NOMO-1 (cell line): ENCODE data around the gene TMIE.
"Not testable (repeated sequence)": the region's sequence is repeated elsewhere in the genome, so short reads cannot be mapped to it uniquely, and the experiment has no call there.

Experiments used
- DNase-seq, 2 experiments: peaks; one replicate each; lab custom pipeline; 2025; ENCODE audit not compliant: unreplicated experiment in 2 of 2; lab: John Stamatoyannopoulos, UW

Gene TMIE

DNA sequence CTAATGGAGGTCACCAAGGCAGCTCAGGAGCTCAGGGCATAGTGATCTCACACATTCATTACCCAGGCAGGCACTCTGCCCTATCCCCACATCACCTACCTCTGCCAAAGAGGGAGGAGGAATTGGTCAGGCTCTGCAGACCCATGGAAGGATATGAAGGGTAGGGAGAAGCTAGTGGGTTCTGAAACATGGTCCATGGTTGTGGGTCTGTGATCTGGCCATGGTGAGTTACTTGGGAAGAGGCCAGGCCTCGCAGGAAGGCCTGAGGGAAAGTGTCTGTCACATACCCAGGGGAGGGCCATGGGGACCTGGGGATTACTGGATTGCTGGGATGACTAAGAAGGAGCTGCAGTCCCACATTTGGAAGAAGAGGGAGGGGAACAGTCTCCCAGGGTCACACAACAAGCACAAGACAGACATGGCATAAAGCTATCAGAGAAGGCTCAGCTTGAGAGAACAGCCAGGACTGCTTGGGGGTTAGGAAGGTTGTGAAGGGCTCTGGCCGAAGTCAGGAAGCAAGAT is 17.9 kb downstream of the TMIE start:
- no peak for DNase-seq

DNA sequence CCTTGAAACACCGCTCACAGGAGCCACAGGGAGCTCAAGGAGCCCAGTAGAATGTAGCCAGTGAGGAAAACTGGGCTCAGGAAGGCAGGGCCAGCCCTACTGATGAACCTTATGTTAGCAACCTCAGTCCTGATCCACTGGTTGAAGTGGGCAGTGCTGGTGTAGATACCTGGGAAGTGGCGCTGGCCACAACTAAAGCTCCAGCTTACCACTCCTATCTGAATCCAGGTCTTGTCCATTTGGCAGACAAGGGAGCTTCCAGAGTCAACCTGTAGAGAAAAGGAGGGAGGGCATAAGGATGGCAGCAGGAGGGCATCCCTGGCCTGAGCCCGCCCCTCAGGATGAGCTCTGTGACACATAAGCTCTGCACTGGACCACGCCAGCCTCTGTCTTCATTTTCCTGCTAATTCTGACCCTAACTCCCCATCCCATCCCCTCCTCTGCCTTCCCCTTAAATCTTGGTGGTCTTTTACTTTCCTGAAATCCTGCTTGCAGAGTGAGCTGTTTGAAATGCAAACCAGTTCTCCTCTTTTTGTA is 18.6 kb downstream of the TMIE start:
- no peak for DNase-seq

DNA sequence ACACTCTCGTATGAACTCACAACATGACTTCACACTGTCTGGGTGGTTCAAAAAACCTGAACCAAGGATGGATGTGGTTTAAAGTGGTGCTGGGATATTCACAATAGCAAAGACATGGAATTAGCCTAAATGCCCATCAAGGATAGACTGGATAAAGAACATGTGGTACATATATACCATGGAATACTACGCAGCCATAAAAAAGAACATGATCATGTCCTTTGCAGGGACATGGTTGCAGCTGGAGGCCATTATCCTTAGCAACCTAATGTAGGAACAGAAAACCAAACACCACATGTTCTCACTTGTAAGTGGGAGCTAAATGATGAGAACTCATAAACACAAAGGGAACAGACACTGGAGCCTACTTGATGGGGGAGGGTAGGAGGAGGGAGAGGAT is 19.8 kb downstream of the TMIE start:
- DNase-seq, result no peak

DNA sequence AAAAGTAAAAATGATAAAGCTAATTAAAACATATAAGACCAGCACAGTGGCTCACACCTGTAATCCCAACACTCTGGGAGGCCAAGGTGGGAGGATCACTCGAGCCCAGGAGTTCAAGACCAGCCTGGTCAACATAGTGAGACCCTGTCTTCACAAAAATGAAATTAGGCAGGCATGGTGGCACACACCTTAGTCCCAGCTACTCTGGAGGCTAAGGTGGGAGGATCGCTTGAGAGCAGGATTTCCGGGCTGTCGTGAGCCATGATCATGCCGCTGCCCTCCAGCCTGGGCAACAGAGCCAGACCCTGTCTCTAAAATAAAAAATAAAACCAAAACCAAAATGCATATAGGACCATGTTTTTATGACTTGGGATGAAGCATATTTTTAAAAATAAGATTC is 21.3 kb downstream of the TMIE start:
- no peak for DNase-seq

DNA sequence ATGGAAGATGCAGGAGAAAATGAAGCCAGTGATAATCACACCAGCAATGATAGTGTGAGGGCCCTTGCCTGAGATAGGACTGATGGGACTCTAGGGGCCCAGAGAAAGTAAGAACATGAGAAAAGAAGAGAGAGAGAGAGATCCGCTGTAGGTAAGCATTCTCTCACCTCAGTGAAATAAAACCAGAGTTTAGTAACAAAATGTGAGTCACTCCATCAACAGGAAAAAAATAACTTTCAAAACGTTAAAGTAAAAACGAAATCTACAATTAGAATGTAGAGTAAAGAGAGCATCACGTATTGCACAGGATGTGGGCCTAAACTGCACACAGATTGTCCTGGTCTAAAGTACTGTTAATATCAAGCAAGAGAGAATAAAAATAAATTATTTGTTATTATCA is 23.2 kb downstream of the TMIE start:
- DNase-seq, result no peak

DNA sequence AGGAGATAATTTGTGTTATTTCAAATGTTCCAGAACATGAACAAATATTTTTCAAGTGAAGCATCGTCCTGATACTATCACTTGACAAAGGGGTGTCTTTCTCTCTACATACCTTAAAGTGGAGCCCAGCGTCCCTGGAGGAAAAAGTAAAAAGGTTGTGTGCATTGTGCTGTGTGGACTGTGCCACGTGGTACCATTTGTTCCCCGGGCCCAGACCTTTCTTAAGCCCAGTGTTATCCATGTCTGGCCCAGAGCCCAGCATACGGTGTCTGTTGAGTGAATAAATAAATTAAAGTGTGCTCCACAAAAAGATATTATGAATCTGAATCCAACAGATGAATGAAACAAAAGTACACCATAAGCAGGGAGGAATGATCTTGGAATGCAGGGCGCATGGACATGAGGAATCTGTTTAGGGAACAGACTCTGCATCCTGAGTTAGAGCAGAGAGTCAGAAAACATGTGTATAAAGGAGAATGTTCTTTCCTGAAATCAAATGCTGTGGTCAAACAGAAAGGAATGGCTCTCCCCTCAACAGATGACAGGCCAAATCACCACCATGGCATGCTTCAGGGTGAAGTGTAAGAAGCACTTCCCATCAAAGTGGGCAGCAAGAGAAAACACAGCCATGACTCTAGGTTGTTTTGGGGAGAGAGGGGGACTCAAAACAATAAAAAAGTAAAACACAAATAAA is 24.6 kb downstream of the TMIE start:
- DNase-seq, result no peak

DNA sequence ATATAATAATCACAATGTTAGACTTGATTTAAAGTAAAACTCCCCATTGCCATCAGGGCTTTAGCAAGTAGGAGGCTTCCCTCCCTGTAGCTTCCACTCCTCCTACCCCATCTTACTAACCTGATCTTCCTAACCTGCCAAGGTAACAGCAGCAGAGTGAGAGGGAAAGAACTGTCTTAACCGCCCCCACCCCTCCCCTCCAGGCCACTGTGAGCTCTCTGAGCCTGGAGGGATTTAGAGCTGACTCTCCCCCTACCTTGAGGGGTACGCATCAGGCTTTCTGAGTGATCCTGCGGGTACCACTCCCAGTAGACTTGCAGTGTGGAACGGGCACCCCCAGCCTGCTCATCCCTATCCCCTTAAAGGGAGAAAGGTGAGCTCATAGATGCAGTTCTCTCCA is 27.8 kb downstream of the TMIE start:
- DNase-seq, result no peak

DNA sequence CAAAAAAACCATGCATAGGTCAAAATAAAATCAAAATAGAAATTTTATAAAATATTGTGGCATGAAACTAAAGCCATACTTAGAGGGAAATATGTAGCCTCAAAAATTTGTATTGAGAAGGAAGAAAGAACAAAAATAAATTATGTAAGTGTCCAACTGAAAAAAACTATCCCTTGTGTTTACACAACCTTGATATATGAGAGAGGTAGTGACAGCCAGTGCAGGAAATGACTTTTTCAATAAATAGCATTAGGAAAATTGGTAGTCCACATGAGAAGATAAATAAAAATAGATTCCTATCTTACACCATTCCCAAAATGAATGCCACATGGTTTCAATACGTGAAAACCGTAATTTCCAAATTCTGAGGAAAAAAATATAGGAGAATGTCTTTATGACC is 29.6 kb downstream of the TMIE start:
- no peak for DNase-seq

DNA sequence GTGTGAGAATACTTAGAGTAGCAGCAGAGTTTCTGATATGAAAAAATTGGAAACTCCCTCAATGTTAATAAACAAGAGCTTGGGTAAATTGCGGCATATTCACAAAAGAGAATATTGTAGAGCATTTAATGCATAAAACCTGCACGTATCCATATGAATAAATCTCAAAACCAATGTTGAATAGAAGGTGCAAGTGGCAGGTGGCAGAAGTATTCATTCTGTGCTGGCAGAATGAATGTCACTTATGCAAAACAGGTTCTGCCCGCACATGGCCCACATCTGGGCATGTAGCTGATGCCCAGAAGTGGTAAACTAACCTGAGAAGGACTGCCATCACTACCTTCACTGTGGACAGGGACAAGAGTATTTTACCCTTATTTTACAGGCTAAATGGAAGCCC is 30.6 kb downstream of the TMIE start:
- DNase-seq, result no peak

- DNase-seq, result no peak
These were observed 32.0 kb downstream of the TMIE start for GRCh38 chr3:46733026-46733800.

DNA sequence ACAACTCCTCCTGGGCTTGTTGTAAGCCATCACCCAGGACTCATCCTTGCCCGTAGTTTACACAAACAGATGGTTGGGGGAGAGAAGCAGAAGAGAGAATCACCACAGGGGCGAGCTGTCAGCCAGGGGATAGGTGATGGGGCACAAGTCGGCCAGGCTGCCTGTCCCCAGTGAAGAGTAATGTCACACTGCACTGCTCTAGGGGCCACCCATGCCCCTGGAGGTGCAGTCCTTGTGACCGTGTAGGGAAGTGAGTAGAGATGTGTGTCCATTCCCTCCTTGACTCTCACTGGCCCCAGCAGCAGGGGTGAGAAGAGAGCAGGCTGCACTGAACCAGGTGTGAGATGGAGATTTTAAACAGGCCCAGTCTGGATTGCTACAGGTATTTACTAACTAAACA is 33.6 kb downstream of the TMIE start:
- no peak for DNase-seq

DNA sequence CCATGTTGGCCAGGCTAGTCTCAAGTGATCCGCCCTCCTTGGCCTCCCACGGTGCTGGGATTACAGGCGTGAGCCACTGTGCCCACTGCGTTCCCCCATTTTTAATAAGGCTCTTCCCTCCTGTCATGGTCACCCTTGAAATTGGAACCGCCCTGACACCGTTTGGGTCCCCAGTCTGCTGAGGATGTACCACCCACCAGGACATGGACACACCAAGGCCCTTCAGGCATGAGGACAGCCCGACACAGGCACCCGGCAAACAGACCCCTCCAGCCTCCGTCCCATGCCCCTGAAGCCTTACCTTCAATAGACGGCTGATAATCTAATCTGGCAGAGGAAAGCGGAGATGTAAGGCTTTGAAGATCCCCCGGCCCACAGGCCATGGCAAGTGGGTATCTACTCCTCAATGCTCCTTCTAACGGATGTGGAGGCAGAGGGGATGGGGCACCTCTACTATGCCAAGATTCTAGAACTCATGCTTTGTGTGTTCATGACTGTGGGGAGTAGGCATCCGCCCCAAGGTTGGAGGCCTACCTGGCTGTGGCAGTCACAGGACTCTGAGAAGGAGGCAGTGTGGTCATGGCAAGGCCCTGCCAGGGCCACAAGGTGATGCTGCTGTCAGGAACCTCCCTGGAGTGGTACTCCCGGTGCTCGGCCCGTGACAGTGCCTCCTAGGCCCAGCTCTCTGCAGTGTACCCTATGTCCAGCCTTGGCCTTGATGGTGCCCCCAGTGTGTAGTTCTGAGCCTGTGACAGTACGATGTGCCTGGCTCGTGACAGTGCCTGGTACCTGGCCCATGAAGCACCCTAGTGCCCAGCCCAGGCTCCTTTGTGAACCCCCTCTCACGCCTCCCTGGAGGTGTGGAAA is 35.0 kb downstream of the TMIE start:
- DNase-seq, result no peak

DNA sequence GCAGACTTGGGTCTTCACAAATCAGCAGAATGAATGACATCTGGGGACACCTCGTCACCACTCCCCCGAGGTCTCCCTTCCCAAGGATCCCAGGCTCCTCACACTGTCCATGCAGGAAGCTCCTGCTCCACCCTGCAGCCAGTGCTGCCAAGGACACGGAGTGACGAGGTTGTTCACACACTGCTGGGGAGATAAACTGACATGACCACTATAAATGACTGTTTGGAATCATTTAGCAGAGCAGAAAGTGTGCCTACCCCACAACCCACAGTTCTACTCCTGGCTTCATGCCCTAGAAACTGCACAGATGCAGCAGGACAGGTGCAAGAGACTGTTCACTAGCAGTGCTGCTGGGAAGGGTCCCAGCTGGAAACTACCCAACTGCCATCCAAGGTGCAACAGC is 36.1 kb downstream of the TMIE start:
- no peak for DNase-seq

DNA sequence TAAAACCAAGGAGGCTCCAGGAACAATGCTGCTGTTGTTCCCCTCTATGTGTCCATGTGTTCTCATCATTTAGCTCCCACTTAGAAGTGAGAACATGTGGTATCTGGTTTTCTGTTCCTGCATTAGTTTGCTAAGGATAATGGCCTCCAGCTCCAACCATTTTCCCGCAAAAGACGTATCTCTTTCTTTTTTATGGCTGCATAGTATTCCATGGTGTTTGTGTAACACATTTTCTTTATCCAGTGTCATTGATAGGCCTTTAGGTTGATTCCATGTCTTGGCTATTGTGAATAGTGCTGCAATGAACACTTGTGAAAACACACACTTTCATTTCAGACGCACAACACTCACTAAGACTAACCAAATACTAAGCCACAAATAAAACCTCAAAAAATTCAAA is 38.4 kb downstream of the TMIE start:
- DNase-seq, result not testable (repeated sequence)

GRCh38 chr3:46742992-46743585 is 41.9 kb downstream of the TMIE start:
- no peak for DNase-seq

DNA sequence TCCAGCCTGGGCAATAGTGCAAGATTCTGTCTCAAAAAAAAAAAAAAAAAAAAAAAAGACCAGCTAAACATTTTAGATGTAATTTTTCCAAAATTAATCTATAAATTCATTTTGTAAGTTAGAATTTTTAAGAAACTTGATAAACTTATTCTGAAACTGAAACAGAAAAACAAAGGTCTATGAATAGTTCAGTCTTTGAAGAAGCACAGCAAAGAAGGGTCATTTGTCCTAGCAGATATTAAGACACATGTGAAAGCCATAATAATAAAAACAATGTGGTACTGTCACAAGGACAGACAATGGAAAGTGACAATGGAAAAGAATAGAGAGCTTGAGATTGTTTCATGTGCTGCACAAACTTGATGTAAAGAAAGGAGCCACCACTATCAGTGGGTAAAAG is 45.5 kb downstream of the TMIE start:
- DNase-seq, result no peak

DNA sequence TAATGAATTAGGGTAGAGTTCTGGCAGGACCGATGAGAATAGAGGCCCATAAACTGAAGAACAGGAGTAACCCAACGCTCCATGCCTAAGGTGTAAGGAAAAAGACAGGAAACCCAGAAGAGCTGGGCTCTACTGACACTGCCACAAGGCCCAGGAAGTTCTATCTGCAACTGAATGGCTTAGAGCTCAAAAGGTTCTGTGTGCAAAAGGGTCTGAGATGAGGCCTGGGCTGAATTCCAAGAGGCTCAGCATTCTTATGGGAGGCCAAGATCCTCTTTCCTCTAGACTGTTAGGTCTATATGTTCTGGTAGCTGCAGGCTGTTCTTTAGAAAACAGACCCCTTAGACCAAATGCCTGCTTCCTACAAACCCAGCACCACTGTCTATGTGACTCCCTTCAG is 47.0 kb downstream of the TMIE start:
- DNase-seq, result no peak

GRCh38 chr3:46749129-46749528 is 47.9 kb downstream of the TMIE start:
- peak in 1 of 2 experiments; percentile 29 for DNase-seq

DNA sequence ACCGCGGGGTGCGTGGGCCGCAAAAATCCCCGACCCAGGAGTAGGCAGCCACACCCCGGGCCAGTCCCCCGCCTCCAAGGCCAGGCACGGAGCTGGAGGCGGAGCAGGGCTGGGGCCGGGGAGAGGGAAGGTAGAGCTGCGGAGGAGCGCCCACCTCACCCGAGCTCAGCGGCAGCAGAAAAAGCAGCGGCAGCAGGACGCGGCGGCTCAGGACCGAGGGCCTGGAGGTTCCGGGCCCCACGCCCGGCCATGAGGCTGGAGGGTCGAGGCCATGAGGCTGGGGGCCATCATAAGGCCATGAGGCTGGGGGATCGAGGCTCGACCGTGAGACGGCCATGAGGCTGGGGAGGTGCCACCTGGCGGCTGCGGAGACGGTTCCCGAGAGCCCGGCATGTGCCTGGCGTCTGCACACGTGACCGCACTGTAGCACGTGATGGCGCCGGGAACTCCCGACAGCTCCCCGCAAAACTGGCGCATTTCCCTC is 49.4 kb downstream of the TMIE start:
- DNase-seq, result no peak

- not testable (repeated sequence) for DNase-seq
These were observed 51.9 kb downstream of the TMIE start for GRCh38 chr3:46753127-46753526.
